GM19238 (cell line): Measurements from ENCODE around the gene PDIA6.

Experiments
- DNase-seq: peaks from one replicate; pipeline ENCODE4 v3.0.0; 2011; ENCODE audit warnings: low spot score; ENCODE audit not compliant: insufficient read length

PDIA6 gene, protein sequence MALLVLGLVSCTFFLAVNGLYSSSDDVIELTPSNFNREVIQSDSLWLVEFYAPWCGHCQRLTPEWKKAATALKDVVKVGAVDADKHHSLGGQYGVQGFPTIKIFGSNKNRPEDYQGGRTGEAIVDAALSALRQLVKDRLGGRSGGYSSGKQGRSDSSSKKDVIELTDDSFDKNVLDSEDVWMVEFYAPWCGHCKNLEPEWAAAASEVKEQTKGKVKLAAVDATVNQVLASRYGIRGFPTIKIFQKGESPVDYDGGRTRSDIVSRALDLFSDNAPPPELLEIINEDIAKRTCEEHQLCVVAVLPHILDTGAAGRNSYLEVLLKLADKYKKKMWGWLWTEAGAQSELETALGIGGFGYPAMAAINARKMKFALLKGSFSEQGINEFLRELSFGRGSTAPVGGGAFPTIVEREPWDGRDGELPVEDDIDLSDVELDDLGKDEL

DNA sequence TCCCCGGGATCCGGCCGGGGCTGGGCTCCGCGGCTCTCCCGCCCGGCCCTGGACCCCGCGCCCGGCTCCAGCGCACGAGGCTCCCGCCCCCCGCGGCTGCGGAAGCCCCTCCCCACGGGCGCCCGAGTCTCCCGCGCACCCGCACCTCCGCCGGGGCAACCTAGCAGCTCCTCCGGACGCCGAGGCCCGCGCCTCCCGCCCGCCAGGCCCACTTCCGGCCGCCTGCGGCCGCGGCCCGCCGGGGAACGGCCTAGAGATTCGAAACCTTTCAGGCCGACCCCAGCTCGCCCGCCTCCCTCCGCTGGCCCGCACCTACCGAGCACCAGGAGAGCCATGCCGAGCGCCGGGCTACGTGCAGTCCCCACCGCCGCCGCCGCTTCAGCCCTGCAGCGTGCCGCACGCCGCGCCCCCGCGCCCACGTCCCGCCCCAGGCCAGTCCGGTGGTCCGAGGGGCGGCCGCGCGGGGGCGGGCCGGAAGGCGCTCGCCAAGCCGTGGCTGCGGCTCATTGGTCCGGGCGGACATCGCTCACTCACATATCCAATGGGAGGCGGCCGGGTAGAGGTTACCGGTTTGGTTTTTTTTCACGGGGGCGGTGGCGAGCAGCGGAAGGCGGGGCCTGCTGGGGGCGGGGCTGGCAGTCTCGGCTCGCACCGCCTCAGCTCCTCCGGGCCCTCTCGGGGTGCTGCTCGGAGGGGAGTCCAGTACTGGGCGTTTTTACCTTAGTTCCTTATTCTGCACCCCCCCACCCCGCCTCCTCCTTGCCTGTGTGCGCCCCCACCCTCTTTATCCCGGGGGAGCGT lies at the start of gene PDIA6:
TSS of gene PDIA6 (minus strand) at position 424 of the 801 bp plus-strand sequence. CDS start at position 335, 89 bp downstream.
- DNase-seq, result peak; percentile 93

DNA sequence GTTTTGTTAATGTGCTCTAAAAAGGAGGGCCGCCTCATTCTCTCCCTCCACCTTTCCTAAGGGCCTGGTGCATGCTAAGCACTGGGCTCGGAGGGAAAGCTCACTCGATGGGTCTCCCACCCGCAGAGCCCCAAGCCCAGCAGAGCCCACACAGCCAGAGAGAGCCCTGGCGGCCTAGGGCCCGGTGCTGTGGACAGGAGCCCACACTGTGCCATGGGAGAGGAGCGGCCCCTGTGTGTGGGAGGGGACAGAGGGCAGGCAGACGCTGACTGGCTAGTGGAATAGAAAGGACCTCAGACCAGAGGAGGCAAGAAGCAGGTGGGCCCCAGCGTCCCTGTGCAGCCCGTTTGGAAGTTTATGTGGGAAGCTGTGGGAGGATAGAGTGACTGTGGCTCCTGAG lies 49.7 kb upstream of the PDIA6 start:
- no peak for DNase-seq

DNA sequence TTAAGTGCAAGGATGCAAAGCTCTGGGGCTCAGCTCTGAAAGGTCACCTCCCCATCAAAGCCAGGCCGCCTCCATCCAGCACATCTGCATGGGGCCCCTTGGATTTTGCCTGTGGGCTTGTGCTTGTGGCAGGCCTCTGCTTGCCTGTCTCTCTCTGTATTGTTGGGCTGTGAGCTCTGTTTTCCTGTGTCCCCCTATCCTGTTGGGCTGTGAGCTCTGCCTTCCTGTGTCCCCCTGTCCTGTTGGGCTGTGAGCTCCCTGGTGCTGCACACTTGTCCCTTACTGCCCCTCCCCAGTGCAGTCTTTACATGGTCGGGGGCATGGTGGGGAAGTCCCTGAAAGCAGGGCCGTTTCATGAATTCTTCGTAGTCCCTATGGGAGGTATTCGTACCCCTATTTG lies 49.2 kb upstream of the PDIA6 start:
- no peak for DNase-seq

DNA sequence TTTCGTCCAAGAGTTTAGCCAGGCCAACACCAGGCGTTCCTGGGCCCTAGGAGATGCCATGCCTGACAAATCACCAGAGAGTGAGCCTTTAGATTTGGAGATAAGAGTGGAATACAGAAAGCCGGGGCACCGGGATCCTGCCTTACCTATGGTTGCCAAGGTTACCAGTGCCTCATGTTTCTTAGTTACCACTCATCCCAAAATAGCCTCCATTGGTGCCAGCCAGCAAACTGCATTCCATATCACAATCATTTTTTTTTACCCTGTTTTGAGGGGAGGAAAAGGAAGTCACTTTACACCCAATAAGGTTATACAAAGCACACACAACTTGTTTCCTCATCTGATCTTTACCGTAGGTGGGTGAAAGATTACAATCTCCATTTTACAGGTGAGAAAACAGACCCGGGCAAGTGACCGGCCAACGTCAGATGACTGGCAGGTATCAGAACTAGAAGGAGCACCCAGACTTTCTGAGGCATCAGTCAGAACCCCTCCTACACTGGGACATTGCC lies 48.3 kb upstream of the PDIA6 start:
- no peak for DNase-seq

DNA sequence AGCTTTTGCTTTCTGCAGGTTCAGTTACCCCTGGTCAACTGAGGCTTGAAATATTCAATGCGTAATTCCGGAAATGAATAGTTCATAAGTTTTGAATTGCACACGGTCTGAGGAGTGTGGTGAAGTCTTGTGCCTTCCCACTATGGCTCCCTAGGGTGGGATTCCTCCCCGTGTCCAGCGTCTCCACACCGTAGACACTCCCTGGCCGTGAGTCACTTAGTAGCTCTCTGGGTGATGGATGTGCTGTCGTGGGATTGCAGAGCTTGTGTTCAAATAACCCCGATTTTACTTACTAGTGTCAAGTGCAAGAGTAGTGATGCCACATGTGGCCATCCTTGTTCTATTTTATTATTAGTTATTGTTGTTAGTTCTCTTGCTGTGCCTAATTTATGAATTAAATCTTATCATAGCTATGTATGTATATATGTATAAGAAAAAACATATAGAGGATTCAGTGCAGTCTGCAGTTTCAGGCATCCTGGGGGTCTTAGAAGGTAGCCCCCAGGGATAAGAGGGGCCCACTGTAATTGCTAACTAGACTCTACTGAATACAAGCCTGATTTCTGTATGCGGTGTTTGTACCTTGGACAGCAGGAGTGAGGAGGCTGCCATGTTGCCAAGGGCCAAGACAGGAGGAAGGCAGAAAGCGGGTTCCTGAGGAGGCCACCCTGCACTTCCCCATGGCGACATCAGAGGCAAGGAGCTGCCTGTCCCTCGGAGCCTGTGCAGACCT lies 47.7 kb upstream of the PDIA6 start:
- DNase-seq, result no peak

DNA sequence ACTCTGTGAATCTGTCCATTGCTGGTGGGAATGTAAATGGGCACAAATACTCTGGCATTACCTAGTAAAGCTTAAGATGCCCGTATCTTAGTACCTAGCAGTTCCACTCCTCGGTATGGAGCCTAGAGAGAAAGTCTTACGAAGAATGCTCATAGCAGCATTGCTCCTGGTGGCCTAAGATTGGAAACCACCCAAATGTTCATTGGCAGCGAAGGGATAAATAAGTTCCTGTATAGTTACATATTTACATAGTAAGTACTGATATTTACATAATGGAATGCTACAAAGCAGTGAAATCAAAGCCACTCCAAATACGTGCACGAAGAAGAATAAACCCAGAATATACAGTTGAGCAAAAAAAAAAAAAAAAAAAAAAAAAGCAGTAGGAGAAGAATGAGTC lies 46.7 kb upstream of the PDIA6 start:
- no peak for DNase-seq

DNA sequence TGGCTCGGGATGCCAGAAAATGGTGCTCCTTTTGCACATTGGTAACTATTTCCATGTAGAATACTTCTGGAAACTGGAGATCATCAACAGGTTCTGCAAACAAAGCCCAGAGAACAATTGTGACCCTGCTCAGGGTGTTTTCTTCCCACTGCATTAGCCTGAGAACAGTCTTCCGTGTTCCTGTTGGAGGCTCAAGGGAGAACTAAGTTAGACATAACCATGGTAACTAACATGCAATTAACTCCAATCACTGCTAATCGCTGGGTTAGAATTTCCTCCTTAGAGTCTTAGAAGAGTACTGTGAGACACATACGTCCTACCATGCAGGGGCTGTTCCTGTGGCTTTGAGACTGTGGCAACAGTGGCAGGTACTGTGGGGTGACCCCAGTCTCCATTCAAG lies 36.0 kb upstream of the PDIA6 start:
- no peak for DNase-seq

DNA sequence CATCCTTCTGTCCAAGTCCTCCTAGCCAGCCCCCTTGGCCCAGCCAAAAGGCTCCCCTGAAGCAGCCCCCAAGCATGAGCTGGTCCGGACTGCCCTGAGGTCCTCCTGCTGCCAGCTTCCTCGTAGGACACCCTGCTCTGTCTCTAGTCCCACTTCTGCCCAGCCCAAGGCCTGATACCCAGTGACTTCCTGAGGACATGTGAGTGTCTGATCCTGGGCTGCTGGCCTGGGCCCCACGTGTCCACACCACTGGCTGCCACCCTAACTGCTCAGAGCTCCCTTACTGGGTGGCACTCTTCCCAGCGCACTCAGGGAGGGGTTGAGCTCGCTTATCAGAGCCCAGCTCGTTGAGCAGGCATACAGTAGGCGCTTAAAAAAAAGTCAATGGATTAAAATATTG lies 34.4 kb upstream of the PDIA6 start:
- DNase-seq, result no peak

DNA sequence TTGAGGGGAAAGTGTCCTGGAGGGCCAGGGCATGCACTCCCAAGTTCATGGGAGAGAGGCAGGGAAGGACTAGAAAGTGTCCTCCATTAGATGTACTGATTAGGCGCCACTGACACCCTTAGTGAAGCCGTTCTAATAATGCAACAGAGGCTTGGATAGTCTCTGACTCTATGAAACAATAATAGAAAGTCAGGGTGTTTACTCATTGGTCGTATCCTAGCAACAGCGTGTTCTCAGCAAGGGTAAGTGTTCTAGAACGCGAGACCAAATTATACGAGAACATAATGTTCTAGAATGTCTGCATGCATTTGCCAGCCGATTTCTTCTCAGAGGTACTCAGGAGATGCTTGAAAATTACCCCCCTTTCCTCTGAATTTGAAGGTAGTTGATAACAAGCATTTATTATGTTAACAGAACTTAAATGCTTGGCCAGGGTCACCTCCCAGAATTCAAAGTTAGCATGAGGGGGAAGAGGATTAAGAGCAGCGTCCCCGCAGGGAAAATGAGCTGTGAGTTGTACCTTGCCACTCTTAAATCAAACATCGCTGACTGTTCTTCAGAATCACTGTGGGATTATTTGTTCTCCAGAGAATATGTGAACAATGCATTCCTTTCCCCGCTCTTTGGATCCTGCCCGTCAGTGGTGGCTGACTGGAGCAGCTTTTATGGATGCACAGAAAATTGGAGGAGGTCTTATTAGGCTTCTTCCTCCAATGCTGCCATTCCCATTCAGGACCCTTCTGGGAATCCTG lies 33.7 kb upstream of the PDIA6 start:
- no peak for DNase-seq

DNA sequence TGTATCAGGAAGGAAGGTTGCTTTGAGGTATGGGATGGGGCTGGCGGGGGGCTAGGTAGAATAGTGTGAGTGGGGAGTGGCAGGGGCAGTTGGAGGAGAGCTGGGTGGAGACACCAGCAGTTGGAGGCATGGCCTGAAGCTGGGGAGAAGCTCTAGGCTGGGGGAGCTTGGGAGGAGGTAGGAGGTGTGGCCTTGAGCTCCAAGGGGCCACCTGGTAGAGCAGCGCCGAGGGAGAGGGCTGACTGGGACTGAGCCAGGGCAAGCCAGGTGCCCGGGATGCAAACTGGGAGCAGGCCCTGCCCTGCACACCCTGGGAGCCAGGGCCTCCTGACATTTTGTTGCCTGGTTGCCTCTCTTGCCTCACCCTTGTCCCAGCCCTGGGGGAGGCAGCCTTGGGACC lies 33.1 kb upstream of the PDIA6 start:
- no peak for DNase-seq

DNA sequence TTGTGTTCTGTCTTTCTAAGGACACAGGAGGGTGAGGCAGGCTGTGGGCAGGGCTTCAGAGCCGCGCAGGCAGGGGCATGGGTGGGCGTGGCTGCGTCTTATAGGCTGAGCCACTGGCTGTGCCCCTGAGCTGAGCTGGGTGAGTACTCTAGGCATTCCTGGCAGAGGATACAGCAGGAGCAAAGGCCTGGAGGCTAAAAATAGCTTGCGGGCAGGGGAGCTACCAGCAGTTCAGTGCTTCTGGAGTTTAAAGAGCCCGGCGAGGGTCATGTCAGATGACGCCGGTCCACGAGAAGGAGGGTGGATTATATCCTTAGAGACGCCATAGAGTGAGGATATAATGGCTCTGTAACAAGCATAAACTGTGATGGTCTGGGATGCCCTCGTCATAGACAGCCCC lies 31.5 kb upstream of the PDIA6 start:
- no peak for DNase-seq

DNA sequence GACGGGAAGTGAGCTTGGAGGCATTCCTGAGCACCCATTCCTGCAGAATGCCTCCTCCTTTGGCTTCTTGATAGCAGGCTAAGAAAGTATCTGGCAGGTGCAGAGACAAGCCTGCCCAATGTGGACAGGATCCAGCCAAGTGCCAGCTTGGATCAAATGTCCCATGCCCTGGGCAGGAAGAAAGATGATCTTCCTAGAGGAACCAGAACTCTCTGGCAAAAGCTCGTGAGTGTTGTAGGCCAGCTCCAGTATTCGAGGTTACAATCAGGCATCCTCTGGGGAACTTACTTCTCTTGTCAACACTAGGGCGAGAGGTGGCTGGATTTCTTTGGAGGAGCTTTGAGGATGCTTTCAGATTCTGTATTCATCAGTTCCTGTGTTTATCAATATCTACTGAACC lies 29.9 kb upstream of the PDIA6 start:
- DNase-seq, result no peak

DNA sequence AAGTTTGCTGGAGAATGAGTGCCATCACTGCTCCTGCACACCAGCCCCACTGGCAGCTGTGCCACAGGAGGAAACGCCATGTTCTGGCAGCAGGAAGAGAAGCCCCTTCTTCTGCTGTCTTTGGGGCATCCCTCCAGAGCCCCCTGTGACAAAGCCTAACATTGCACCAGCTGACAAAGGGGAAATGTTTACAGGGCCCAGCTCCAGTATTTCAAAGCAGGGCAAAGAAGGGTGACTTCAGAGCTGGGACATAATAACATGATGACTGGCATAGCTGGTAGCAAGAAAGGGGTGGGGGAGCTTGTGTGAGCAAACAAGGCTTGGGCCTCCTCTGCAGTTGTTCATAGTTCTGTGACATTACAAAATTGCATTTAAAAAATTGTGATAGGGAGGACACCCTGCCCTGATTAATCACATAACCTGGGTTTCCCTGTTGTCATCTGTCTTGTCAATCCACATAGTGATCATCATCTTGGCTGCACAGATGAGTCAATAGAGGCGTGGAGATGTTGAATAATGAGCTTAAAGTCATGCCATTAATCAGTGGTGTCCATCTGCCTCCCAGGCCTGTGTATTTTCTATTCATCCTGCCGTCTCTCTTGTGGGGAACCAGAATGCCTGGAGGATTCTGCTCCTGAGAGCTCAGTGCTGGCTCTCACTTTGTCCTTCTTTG lies 29.1 kb upstream of the PDIA6 start:
- no peak for DNase-seq

DNA sequence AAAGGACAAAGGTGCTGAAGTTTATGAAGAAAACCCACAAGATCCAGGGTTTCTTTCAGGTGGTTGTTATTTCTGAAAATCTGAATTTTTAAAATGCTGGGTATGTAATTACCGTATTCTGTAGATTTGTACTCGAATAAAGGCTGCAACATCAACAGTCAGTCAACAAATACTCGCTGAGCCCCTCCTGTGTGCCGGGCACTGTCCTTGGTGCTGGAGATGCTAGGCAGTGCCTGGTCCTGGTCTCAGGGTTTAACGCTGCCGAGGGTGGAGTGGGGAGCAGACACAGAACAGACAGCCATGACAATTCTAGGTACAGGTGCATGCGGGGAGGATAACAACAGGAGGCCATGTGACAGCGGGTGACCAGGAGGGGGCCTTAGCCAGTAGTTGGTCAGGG lies 27.2 kb upstream of the PDIA6 start:
- DNase-seq, result no peak

DNA sequence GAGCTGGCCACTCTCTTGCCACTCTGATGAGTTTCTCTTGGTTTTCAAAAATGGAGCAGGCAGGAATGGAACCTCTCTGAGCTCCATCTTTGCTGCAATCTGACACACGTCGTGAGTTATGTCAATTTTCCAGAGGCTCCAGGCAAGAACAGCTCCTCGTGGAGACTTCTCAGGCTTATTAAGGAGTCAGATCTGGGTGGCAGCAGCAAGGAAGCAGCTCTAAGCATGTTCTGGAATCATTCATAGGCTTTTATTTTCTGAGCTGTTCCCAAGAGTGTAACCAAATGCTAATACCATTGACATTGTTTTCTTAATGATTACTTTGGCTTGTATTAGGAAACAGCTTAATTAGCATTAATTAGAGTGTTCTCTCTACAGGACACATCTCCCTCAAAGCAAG lies 26.1 kb upstream of the PDIA6 start:
- DNase-seq, result no peak

DNA sequence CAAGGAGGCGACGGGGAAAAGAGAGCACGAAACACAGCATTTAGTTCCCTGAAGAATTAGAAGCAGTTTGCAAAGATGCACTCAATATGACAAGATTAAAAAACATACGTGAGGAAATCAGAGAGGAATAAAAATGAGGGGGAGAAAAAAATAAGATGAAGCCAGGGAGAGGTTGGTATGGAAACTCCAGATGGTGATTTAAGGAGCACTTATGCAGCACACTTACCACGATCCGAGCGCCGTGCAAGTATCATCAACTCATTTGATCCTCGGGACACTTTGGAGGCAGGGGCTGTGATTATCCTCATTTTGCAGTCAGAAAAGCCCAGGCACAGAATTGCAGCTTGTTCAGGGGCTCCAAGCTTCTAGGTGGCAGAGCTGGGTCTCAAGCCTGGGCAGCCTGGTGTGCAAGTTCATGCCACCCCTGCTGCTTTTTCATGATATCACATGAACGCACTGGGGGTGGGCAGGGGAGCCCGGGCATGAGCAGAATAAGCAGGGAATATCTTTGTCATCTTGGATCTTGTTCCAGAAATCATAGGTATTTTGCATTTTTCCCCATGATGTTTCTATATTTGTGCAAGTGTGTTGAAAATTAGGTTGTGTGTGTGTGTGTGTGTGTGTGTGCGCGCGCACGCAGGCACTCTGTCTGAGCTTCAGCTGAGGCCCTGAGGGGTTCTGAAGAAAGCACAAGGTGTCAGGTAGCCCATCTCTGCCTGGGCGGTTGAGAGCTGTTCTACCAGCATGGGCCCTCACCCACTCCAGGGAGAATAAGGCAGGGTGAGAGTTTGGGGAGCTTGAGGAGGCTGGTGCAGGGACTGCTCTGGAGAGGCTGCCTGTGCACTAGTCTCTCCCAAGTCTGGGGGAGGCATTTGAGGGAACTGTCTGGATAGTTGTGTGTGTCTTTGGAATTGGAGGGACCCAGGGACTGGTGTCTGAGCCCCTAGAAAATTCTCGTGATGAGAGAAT lies 25.0 kb upstream of the PDIA6 start:
- no peak for DNase-seq

DNA sequence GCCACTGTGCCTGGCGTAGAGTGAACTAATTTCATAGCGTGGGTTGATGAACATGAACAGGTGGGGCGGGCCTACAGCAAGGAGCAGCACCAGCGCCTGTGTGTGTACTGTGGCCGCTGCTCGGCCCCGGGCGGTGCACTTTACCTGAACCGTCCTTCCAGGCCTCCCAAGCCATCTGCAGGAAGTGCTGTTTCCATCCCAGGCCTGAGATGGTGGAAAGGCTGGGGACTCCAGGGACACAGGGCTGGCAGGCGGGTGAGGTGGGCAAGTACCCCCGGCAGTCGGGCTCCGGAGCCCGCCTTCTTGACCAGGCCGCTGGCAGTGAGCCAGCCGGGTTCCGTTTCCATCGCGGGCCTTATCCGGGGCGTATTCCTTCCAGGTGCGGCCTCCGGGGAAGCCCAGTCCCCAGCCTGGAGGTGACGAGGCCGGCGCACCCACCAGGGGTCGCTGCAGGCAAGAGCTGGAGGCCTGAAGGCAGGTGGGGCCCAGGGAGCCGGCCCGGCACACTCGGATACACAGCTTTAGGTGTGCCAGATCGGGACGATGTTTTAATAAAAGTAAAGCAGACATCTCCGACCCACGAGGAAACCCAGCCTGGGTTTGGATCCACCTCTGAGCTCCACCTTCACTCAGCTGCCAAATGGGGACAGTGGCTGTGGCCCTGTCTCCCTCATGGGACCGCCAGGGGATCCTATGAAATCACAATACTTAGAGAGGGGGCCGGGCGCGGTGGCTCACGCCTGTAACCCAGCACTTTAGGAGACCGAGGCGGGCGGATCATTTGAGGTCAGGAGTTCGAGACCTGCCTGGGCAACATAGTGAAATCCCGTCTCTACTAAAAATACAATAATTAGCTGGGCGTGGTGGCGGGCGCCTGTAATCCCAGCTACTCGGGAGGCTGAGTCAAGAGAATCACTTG lies 22.7 kb upstream of the PDIA6 start:
- peak; percentile 72 for DNase-seq

DNA sequence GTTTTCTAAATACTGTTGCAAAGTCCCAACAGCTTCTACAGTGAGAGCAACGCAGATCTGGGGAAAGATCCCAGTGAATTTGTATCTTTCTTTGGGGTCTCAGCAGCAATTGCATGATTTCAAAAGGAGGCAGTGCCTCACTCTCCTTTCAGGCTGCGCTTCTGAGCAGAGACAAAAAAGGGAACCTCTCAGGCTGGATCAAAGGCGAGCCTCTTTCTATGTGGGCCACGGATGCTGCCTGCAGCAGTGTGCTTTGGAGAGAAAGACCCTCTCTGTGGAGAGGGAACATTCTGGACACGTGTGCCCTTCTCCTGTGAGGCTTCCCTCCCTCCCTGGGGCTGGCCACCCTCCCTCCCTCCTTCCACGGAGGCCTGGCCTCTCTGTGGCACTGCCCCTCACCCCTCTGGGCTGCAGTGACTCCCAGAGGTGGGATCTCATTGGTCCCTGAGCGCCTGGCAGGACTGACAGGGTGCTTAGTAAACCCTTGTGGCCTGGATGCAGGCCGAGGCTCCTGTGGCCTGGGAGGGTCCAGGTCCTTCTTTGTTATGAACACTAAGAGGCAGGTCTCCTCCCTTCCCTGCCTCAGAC lies 21.6 kb upstream of the PDIA6 start:
- no peak for DNase-seq
